Neural progenitor cell (in vitro differentiated cells): Measurements from ENCODE around the gene NCKAP1. TPM values are rescaled to one million over a fixed set of nuclear protein-coding genes. Genes with fewer than 3 reads are reported as not detected.

Experiments used
- DNase-seq: peaks from one replicate; pipeline ENCODE4 v3.0.0-alpha.2; 2016; ENCODE audit warnings: low spot score
- H2AFZ ChIP-seq: fragments of 200-600 bp; sonication (generic); replicated peaks from 2 replicates; pipeline ENCODE4 v1.6.1; 2016; ENCODE audit warnings: antibody characterized with exemption
- H3F3A ChIP-seq: fragments of 200-600 bp; sonication (generic); 2 replicates; pipeline ENCODE4 v1.6.1; 2016; ENCODE audit warnings: antibody characterized with exemption, low read depth
- H3K27ac ChIP-seq: fragments of 200-600 bp; sonication (generic); 2 replicates; pipeline ENCODE4 v1.5.1; 2016; ENCODE audit warnings: mild to moderate bottlenecking
- H3K27me3 ChIP-seq: fragments of 200-600 bp; sonication (generic); 2 replicates; pipeline ENCODE4 v1.6.1; 2016; ENCODE audit warnings: mild to moderate bottlenecking, moderate library complexity
- H3K36me3 ChIP-seq: fragments of 200-600 bp; sonication (generic); 2 replicates; pipeline ENCODE4 v1.5.1; 2016
- H3K4me1 ChIP-seq: fragments of 200-600 bp; sonication (generic); 2 replicates; pipeline ENCODE4 v1.6.1; 2016; ENCODE audit warnings: mixed run types
- H3K4me2 ChIP-seq: fragments of 200-600 bp; sonication (generic); 2 replicates; pipeline ENCODE4 v1.6.1; 2016
- H3K4me3 ChIP-seq: fragments of 200-600 bp; sonication (generic); 2 replicates; pipeline ENCODE4 v1.5.1; 2016
- H3K79me2 ChIP-seq: fragments of 200-600 bp; sonication (generic); 2 replicates; pipeline ENCODE4 v1.6.1; 2016; ENCODE audit warnings: low read depth
- H3K9ac ChIP-seq: fragments of 200-600 bp; sonication (generic); 2 replicates; pipeline ENCODE4 v1.6.1; 2016
- H3K9me3 ChIP-seq: fragments of 200-600 bp; sonication (generic); 2 replicates; pipeline ENCODE4 v1.5.1; 2016; ENCODE audit warnings: low read depth
- H4K20me1 ChIP-seq: fragments of 200-600 bp; sonication (generic); 2 replicates; pipeline ENCODE4 v1.6.1; 2016; ENCODE audit warnings: low read depth
- H3K27ac Mint-ChIP-seq: 3 replicates; pipeline ENCODE4 v1.8.0; 2021; ENCODE audit warnings: mixed read lengths
- H3K27me3 Mint-ChIP-seq: 2 replicates; pipeline ENCODE4 v1.8.0; 2022; ENCODE audit warnings: low read depth, mild to moderate bottlenecking, inconsistent platforms, moderate library complexity, mixed read lengths; ENCODE audit not compliant: insufficient read depth
- H3K36me3 Mint-ChIP-seq: 3 replicates; pipeline ENCODE4 v1.8.0; 2021; ENCODE audit warnings: mixed read lengths
- H3K4me1 Mint-ChIP-seq: 3 replicates; pipeline ENCODE4 v1.8.0; 2021; ENCODE audit warnings: mixed read lengths
- H3K4me3 Mint-ChIP-seq: 3 replicates; pipeline ENCODE4 v1.8.0; 2021; ENCODE audit warnings: mild to moderate bottlenecking, moderate library complexity, mixed read lengths
- H3K9me3 Mint-ChIP-seq: 3 replicates; pipeline ENCODE4 v1.8.0; 2020; ENCODE audit warnings: mixed read lengths
- CTCF ChIP-seq: fragments of 200-600 bp; sonication (generic); IDR thresholded peaks from 2 replicates; pipeline ENCODE4 v1.5.1; 2017; ENCODE audit warnings: antibody characterized with exemption, mild to moderate bottlenecking
- EZH2 ChIP-seq: fragments of 200-600 bp; sonication (generic); IDR thresholded peaks from 2 replicates; pipeline ENCODE4 v1.6.1; 2017; ENCODE audit warnings: antibody characterized with exemption, mild to moderate bottlenecking, moderate library complexity
- EZH2phosphoT487 ChIP-seq: fragments of 200-600 bp; sonication (generic); IDR thresholded peaks from 2 replicates; pipeline ENCODE4 v1.6.1; 2017; ENCODE audit warnings: antibody characterized with exemption
- total RNA-seq: library from RNA; depleted of rRNA; stranded (reverse); fragments of >200 nt; gene quantifications from 2 replicates; pipeline ENCODE4 v1.2.3, GENCODE V29; 2015; ENCODE audit warnings: low replicate concordance

NCKAP1 gene
- total RNA-seq, 1 donor from 2014 or later: 164 TPM

- Histone ChIP-seq H3K36me3 (no peaks in the 10 kb centered on the region), H3K27me3 (no peaks in the 10 kb centered on the region), H3K27ac (no peak overlapping the region), H3K4me3 (no peak overlapping the region), H3K9ac (no peak overlapping the region), H2AFZ (no peak overlapping the region), H3K4me1 (peaks cover 6% of the 10 kb centered on the region), H3F3A (no peaks in the 10 kb centered on the region), H3K4me2 (no peak overlapping the region), H4K20me1 (no peaks in the 10 kb centered on the region), H3K9me3 (no peaks in the 10 kb centered on the region), H3K79me2 (no peaks in the 10 kb centered on the region)
- no peak overlapping the region for H3K27ac Mint-ChIP-seq
- TF ChIP-seq EZH2phosphoT487 (no peak), CTCF (no peak), EZH2 (no peak)
- no peaks in the 10 kb centered on the region for H3K36me3 Mint-ChIP-seq
- no peak for DNase-seq
- H3K27me3 Mint-ChIP-seq: peaks cover 2% of the 10 kb centered on the region
- H3K4me3 Mint-ChIP-seq: no peak overlapping the region
- peaks cover 20% of the 10 kb centered on the region for H3K4me1 Mint-ChIP-seq
- no peaks in the 10 kb centered on the region for H3K9me3 Mint-ChIP-seq
Observed at GRCh38 chr2:182891611-182892010, 146.6 kb downstream of the NCKAP1 start.

GRCh38 chr2:182890773-182891378, 147.4 kb downstream of the NCKAP1 start:
- Histone ChIP-seq H3K36me3 (no peaks in the 10 kb centered on the region), H2AFZ (no peak overlapping the region), H4K20me1 (no peaks in the 10 kb centered on the region), H3K4me1 (peaks cover 6% of the 10 kb centered on the region), H3K9me3 (no peaks in the 10 kb centered on the region), H3F3A (no peaks in the 10 kb centered on the region), H3K9ac (no peak overlapping the region), H3K79me2 (no peaks in the 10 kb centered on the region), H3K4me2 (no peak overlapping the region), H3K27ac (no peak overlapping the region), H3K4me3 (no peak overlapping the region), H3K27me3 (no peaks in the 10 kb centered on the region)
- peaks cover 20% of the 10 kb centered on the region for H3K4me1 Mint-ChIP-seq
- no peaks in the 10 kb centered on the region for H3K36me3 Mint-ChIP-seq
- DNase-seq: no peak
- no peaks in the 10 kb centered on the region for H3K9me3 Mint-ChIP-seq
- peaks cover 2% of the 10 kb centered on the region for H3K27me3 Mint-ChIP-seq
- no peak overlapping the region for H3K4me3 Mint-ChIP-seq
- no peak for TF ChIP-seq EZH2phosphoT487
- TF ChIP-seq CTCF: no peak
- no peak for TF ChIP-seq EZH2
- H3K27ac Mint-ChIP-seq: no peak overlapping the region

- Histone ChIP-seq H3K4me1 (peaks cover 6% of the 10 kb centered on the region), H3K9me3 (no peaks in the 10 kb centered on the region), H3K4me2 (no peak overlapping the region), H3K27ac (peak overlapping the region; percentile 29), H3F3A (no peaks in the 10 kb centered on the region), H3K4me3 (no peak overlapping the region), H4K20me1 (no peaks in the 10 kb centered on the region), H3K9ac (no peak overlapping the region), H3K79me2 (no peaks in the 10 kb centered on the region), H3K36me3 (no peaks in the 10 kb centered on the region), H2AFZ (no peak overlapping the region), H3K27me3 (no peaks in the 10 kb centered on the region)
- Mint-ChIP-seq H3K4me3 (no peak overlapping the region), H3K27me3 (peaks cover under 1% of the 10 kb centered on the region), H3K36me3 (no peaks in the 10 kb centered on the region), H3K9me3 (no peaks in the 10 kb centered on the region), H3K4me1 (peaks cover 20% of the 10 kb centered on the region), H3K27ac (no peak overlapping the region)
- DNase-seq: no peak
- no peak for TF ChIP-seq EZH2
- TF ChIP-seq EZH2phosphoT487: no peak
- no peak for TF ChIP-seq CTCF
Observed at GRCh38 chr2:182890305-182890704, 148.0 kb downstream of the NCKAP1 start.
